ENCODE measurements around the gene ABCD2. TPM values are rescaled to one million over a fixed set of nuclear protein-coding genes. Genes with fewer than 3 reads are reported as not detected.
"Not testable (repeated sequence)": the region's sequence is repeated elsewhere in the genome, so short reads cannot be mapped to it uniquely, and the experiment has no call there.

Gene ABCD2
- total and polyA plus RNA-seq, 2 donors: 1.4 to 5.1 TPM

GRCh38 chr12:39544211-39544610 is 75.4 kb downstream of the ABCD2 start:
- not testable (repeated sequence) for H3K4me1 ChIP-seq (ENCODE audit: insufficient read depth); DNase-seq (ENCODE audit: extremely low spot score); H3K36me3 ChIP-seq (ENCODE audit: insufficient read depth); H3K27ac ChIP-seq (ENCODE audit: low read depth); H3K4me3 ChIP-seq (ENCODE audit: low read depth, low read length)
- 61% methylated on average over 2 of the region's 2 CpGs for WGBS

GRCh38 chr12:39541471-39541870 is 78.1 kb downstream of the ABCD2 start:
- Histone ChIP-seq H3K4me3 (ENCODE audit: low read depth, low read length) (no peak overlapping the region), H3K4me1 (ENCODE audit: insufficient read depth) (no peaks in the 10 kb centered on the region), H3K27ac (ENCODE audit: low read depth) (no peak overlapping the region), H3K36me3 (ENCODE audit: insufficient read depth) (no peaks in the 10 kb centered on the region)
- WGBS: 47% methylated on average over 2 of the region's 2 CpGs
- DNase-seq (ENCODE audit: extremely low spot score): no peak

- no peak overlapping the region for H3K4me3 ChIP-seq (ENCODE audit: low read depth, low read length)
- H3K36me3 ChIP-seq (ENCODE audit: insufficient read depth): no peaks in the 10 kb centered on the region
- WGBS: 94% methylated on average over 18 of the region's 18 CpGs
- DNase-seq (ENCODE audit: extremely low spot score): no peak
- H3K4me1 ChIP-seq (ENCODE audit: insufficient read depth): no peaks in the 10 kb centered on the region
- H3K27ac ChIP-seq (ENCODE audit: low read depth): no peak overlapping the region
Observed at GRCh38 chr12:39538679-39539104, 80.9 kb downstream of the ABCD2 start.

GRCh38 chr12:39533951-39534350 is 85.7 kb downstream of the ABCD2 start:
- no peaks in the 10 kb centered on the region for H3K4me1 ChIP-seq (ENCODE audit: insufficient read depth)
- H3K36me3 ChIP-seq (ENCODE audit: insufficient read depth): no peaks in the 10 kb centered on the region
- no peak overlapping the region for H3K4me3 ChIP-seq (ENCODE audit: low read depth, low read length)
- no peak overlapping the region for H3K27ac ChIP-seq (ENCODE audit: low read depth)
- DNase-seq (ENCODE audit: extremely low spot score): no peak

- Histone ChIP-seq H3K4me3 (ENCODE audit: low read depth, low read length) (no peak overlapping the region), H3K27ac (ENCODE audit: low read depth) (no peak overlapping the region), H3K36me3 (ENCODE audit: insufficient read depth) (no peaks in the 10 kb centered on the region), H3K4me1 (ENCODE audit: insufficient read depth) (no peaks in the 10 kb centered on the region)
- no peak for DNase-seq (ENCODE audit: extremely low spot score)
- WGBS: 78% methylated on average over 4 of the region's 4 CpGs
Observed at GRCh38 chr12:39532448-39532847, 87.2 kb downstream of the ABCD2 start.

- no peak overlapping the region for H3K4me3 ChIP-seq (ENCODE audit: low read depth, low read length)
- H3K27ac ChIP-seq (ENCODE audit: low read depth): no peak overlapping the region
- no peaks in the 10 kb centered on the region for H3K4me1 ChIP-seq (ENCODE audit: insufficient read depth)
- WGBS: 85% methylated on average over 2 of the region's 2 CpGs
- DNase-seq (ENCODE audit: extremely low spot score): no peak
- no peaks in the 10 kb centered on the region for H3K36me3 ChIP-seq (ENCODE audit: insufficient read depth)
Observed at GRCh38 chr12:39526974-39527373, 92.6 kb downstream of the ABCD2 start.

GRCh38 chr12:39522167-39522566 is 97.4 kb downstream of the ABCD2 start:
- DNase-seq (ENCODE audit: extremely low spot score); H3K27ac ChIP-seq (ENCODE audit: low read depth); H3K4me3 ChIP-seq (ENCODE audit: low read depth, low read length); H3K36me3 ChIP-seq (ENCODE audit: insufficient read depth); H3K4me1 ChIP-seq (ENCODE audit: insufficient read depth): not testable (repeated sequence)

GRCh38 chr12:39510001-39510400 is 109.6 kb downstream of the ABCD2 start:
- H3K27ac ChIP-seq (ENCODE audit: low read depth): no peak overlapping the region
- DNase-seq (ENCODE audit: extremely low spot score): no peak

GRCh38 chr12:39505554-39505953 is 114.0 kb downstream of the ABCD2 start:
- Histone ChIP-seq H3K27ac (ENCODE audit: low read depth) (no peak overlapping the region), H3K4me3 (ENCODE audit: low read depth, low read length) (no peak overlapping the region)

More at GRCh38 chr12:39510001-39510400, 109.6 kb downstream of the ABCD2 start:
- H3K36me3 ChIP-seq (ENCODE audit: insufficient read depth): no peaks in the 10 kb centered on the region
- no peaks in the 10 kb centered on the region for H3K4me1 ChIP-seq (ENCODE audit: insufficient read depth)
- H3K4me3 ChIP-seq (ENCODE audit: low read depth, low read length): no peak overlapping the region
- WGBS: 100% methylated on average over 1 of the region's 1 CpG

GRCh38 chr12:39505023-39505422 is 114.6 kb downstream of the ABCD2 start:
- no peak overlapping the region for H3K27ac ChIP-seq (ENCODE audit: low read depth)
- DNase-seq (ENCODE audit: extremely low spot score): no peak
- WGBS: 70% methylated on average over 2 of the region's 2 CpGs
- H3K4me3 ChIP-seq (ENCODE audit: low read depth, low read length): no peak overlapping the region
- no peaks in the 10 kb centered on the region for H3K4me1 ChIP-seq (ENCODE audit: insufficient read depth)
- no peaks in the 10 kb centered on the region for H3K36me3 ChIP-seq (ENCODE audit: insufficient read depth)

More at GRCh38 chr12:39505554-39505953, 114.0 kb downstream of the ABCD2 start:
- Histone ChIP-seq H3K36me3 (ENCODE audit: insufficient read depth) (no peaks in the 10 kb centered on the region), H3K4me1 (ENCODE audit: insufficient read depth) (no peaks in the 10 kb centered on the region)
- no peak for DNase-seq (ENCODE audit: extremely low spot score)

- no peaks in the 10 kb centered on the region for H3K36me3 ChIP-seq (ENCODE audit: insufficient read depth)
- 95% methylated on average over 1 of the region's 1 CpG for WGBS
- no peak overlapping the region for H3K27ac ChIP-seq (ENCODE audit: low read depth)
Observed at GRCh38 chr12:39503439-39503838, 116.2 kb downstream of the ABCD2 start.

GRCh38 chr12:39502726-39503125 is 116.9 kb downstream of the ABCD2 start:
- Histone ChIP-seq H3K27ac (ENCODE audit: low read depth) (no peak overlapping the region), H3K4me1 (ENCODE audit: insufficient read depth) (no peaks in the 10 kb centered on the region), H3K36me3 (ENCODE audit: insufficient read depth) (no peaks in the 10 kb centered on the region), H3K4me3 (ENCODE audit: low read depth, low read length) (no peak overlapping the region)
- WGBS: 68% methylated on average over 1 of the region's 1 CpG
- DNase-seq (ENCODE audit: extremely low spot score): no peak

More at GRCh38 chr12:39503439-39503838, 116.2 kb downstream of the ABCD2 start:
- H3K4me3 ChIP-seq (ENCODE audit: low read depth, low read length): no peak overlapping the region
- no peak for DNase-seq (ENCODE audit: extremely low spot score)
- no peaks in the 10 kb centered on the region for H3K4me1 ChIP-seq (ENCODE audit: insufficient read depth)

Small RNA genes within 50 kb of the gene (small RNA-seq; reads per million reads assigned to genes)
- not detected for gene AC121334.2

Other genes starting within 250 kb of the ABCD2 start
- gene KIF21A, start 176.7 kb downstream of the ABCD2 start, total RNA-seq: 56.3 TPM
- gene KIF21A, start 176.7 kb downstream of the ABCD2 start, polyA plus RNA-seq: 10.2 TPM